Body of pancreas (tissue), 4 donors: Measurements from ENCODE around the gene VAV2. TPM values are rescaled to one million over a fixed set of nuclear protein-coding genes. Genes with fewer than 3 reads are reported as not detected.

Source experiments
- ATAC-seq: fragments of 150-250 bp; one replicate; pipeline ENCODE4 v1.9.1; 2016
- DNase-seq, 4 donors: peaks; one replicate each; pipeline ENCODE4 v3.0.0-alpha.2; 2019
- H3K27ac ChIP-seq, 4 donors: fragments of 200-600 bp; sonication (generic); 1 replicate in 3 of 4; 2 replicates in 1 of 4; pipeline versions ENCODE4 v1.5.1 to v1.6.1; 2016 to 2019; ENCODE audit warnings: mild to moderate bottlenecking in 1 of 4, mixed read lengths in 1 of 4, moderate library complexity in 1 of 4
- H3K27me3 ChIP-seq, 2 donors: fragments of 200-600 bp; sonication (generic); one replicate each; pipeline ENCODE4 v1.6.0; 2016; ENCODE audit warnings: mild to moderate bottlenecking in 1 of 2
- H3K36me3 ChIP-seq, 2 donors: fragments of 200-600 bp; sonication (generic); replicated peaks in 1 of 2; 2 replicates each; pipeline ENCODE4 v1.5.1; 2016; ENCODE audit warnings: low read depth in 2 of 2; ENCODE audit not compliant: insufficient read depth in 1 of 2
- H3K4me1 ChIP-seq: fragments of 200-600 bp; sonication (generic); one replicate; pipeline ENCODE4 v1.6.0; 2016
- H3K4me3 ChIP-seq, 2 donors: fragments of 200-600 bp; sonication (generic); 1 replicate in 1 of 2; 2 replicates in 1 of 2; pipeline ENCODE4 v1.5.1; 2016 to 2019
- H3K9me3 ChIP-seq, 3 donors: fragments of 200-600 bp; sonication (generic); 1 replicate in 2 of 3; 2 replicates in 1 of 3; pipeline ENCODE4 v1.5.1; 2016
- POLR2A ChIP-seq, 3 donors: fragments of 450-650 bp; IDR thresholded peaks; one replicate each; pipeline ENCODE4 v1.6.1; 2016; ENCODE audit warnings: antibody characterized with exemption in 3 of 3, mild to moderate bottlenecking in 2 of 3
- WGBS, 2 donors: methylation state at CpG; one replicate each; pipeline ENCODE4 v1.1.5; 2017; 5-methylcytosine and 5-hydroxymethylcytosine counted together
- intact Hi-C: fragments of 100-400 bp; cut with DNase I; formaldehyde crosslinking; loops from one replicate; pipeline ENCODE4 v1.15.1; 2023
- total RNA-seq, 2 donors: library from RNA; depleted of rRNA; stranded (reverse); fragments of >200 nt; gene quantifications; one replicate each; pipeline ENCODE4 v1.1.0, GENCODE V29; 2016
- TF ChIP-seq, protein P1 (sequence below), 7 experiments: fragments of 450-650 bp in 4 of 7; fragments of 200-600 bp in 3 of 7; sonication (generic) in 3 of 7; IDR thresholded peaks; one replicate each; pipeline ENCODE4 v1.5.1; 2016 to 2019; ENCODE audit warnings: antibody characterized with exemption in 7 of 7

Gene VAV2
- total RNA-seq, 2 donors from 2014 or later = 31.6 to 32.3 TPM

- H3K4me3 ChIP-seq = no peak overlapping the region
- H3K36me3 ChIP-seq = no peaks in the 10 kb centered on the region
- peaks cover 4% of the 10 kb centered on the region for H3K4me1 ChIP-seq
- H3K9me3 ChIP-seq = no peaks in the 10 kb centered on the region
- no peaks in the 10 kb centered on the region for H3K27me3 ChIP-seq
- no peak for TF ChIP-seq POLR2A (IDR thresholded peaks at IDR 0.05)
- TF ChIP-seq, protein P1, sequence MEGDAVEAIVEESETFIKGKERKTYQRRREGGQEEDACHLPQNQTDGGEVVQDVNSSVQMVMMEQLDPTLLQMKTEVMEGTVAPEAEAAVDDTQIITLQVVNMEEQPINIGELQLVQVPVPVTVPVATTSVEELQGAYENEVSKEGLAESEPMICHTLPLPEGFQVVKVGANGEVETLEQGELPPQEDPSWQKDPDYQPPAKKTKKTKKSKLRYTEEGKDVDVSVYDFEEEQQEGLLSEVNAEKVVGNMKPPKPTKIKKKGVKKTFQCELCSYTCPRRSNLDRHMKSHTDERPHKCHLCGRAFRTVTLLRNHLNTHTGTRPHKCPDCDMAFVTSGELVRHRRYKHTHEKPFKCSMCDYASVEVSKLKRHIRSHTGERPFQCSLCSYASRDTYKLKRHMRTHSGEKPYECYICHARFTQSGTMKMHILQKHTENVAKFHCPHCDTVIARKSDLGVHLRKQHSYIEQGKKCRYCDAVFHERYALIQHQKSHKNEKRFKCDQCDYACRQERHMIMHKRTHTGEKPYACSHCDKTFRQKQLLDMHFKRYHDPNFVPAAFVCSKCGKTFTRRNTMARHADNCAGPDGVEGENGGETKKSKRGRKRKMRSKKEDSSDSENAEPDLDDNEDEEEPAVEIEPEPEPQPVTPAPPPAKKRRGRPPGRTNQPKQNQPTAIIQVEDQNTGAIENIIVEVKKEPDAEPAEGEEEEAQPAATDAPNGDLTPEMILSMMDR (IDR thresholded peaks at IDR 0.05) = no peak
- H3K27ac ChIP-seq = no peak overlapping the region
- 83 to 94% methylated on average over 5 to 11 of the region's 11 CpGs for WGBS, 2 donors
- intact Hi-C loops = no loop called here
- no peak for DNase-seq
- no peak for ATAC-seq
Observed at GRCh38 chr9:133875131-133875530, 117.0 kb downstream of the VAV2 start.

DNA sequence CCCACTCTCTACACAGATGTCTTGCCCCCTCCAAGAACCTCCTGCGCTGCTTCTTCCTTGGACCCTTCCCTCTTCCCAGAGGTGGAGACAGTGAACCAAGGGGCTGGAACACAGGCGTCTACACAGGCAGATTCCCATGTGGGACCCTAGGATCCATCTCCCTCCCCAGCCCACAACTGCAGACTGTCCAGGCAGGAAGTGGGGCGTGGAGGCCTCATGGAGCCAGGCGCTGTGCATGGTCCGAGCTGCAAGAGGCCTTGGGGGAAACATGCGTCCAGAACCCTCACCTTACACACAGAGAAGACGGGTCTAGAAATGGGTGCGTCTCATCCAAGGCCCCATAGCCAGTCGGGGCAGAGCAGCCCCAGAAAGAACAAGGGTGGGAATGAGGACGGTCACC is 117.5 kb downstream of the VAV2 start:
- intact Hi-C loops = no loop called here
- peaks cover 9% of the 10 kb centered on the region for H3K4me1 ChIP-seq
- ATAC-seq = no peak
- H3K27me3 ChIP-seq = no peaks in the 10 kb centered on the region
- H3K4me3 ChIP-seq = no peak overlapping the region
- DNase-seq = no peak
- WGBS, 2 donors = 85 to 86% methylated on average over 10 of the region's 10 CpGs
- no peaks in the 10 kb centered on the region for H3K36me3 ChIP-seq
- TF ChIP-seq POLR2A (IDR thresholded peaks at IDR 0.05) = no peak
- TF ChIP-seq, protein P1 (IDR thresholded peaks at IDR 0.05) = no peak
- H3K27ac ChIP-seq = no peak overlapping the region
- H3K9me3 ChIP-seq = no peaks in the 10 kb centered on the region

GRCh38 chr9:133874060-133874657 is 118.0 kb downstream of the VAV2 start:
- DNase-seq (no peak), ATAC-seq (no peak)
- Histone ChIP-seq H3K9me3 (no peaks in the 10 kb centered on the region), H3K4me3 (no peak overlapping the region), H3K27ac (no peak overlapping the region), H3K4me1 (peaks cover 12% of the 10 kb centered on the region), H3K27me3 (no peaks in the 10 kb centered on the region), H3K36me3 (no peaks in the 10 kb centered on the region)
- TF ChIP-seq, protein P1 (IDR thresholded peaks at IDR 0.05) = no peak
- no peak for TF ChIP-seq POLR2A (IDR thresholded peaks at IDR 0.05)
- WGBS, 2 donors = 90 to 93% methylated on average over 8 to 14 of the region's 14 CpGs
- intact Hi-C loops = no loop called here

GRCh38 chr9:133873461-133873891 is 118.6 kb downstream of the VAV2 start:
- intact Hi-C loops = no loop called here

More at GRCh38 chr9:133873461-133873891, 118.6 kb downstream of the VAV2 start:
- no peak overlapping the region for H3K4me3 ChIP-seq
- 88 to 90% methylated on average over 4 to 9 of the region's 9 CpGs for WGBS, 2 donors
- H3K9me3 ChIP-seq = no peaks in the 10 kb centered on the region
- no peak overlapping the region for H3K27ac ChIP-seq
- no peak for ATAC-seq
- TF ChIP-seq, protein P1 (IDR thresholded peaks at IDR 0.05) = no peak
- TF ChIP-seq POLR2A (IDR thresholded peaks at IDR 0.05) = no peak
- DNase-seq = no peak
- no peaks in the 10 kb centered on the region for H3K36me3 ChIP-seq
- no peaks in the 10 kb centered on the region for H3K27me3 ChIP-seq
- peaks cover 12% of the 10 kb centered on the region for H3K4me1 ChIP-seq
